Esophagus squamous epithelium (tissue), 4 donors: ENCODE measurements around the gene PACS2.

Experiments
- CTCF ChIP-seq, 6 experiments: fragments of 450-650 bp in 4 of 6; fragments of 200-600 bp in 2 of 6; sonication (generic) in 2 of 6; IDR thresholded peaks; one replicate each; pipeline ENCODE4 v1.5.1; 2016 to 2019; ENCODE audit warnings: antibody characterized with exemption in 6 of 6, mild to moderate bottlenecking in 4 of 6, moderate library complexity in 4 of 6
- POLR2A ChIP-seq, 4 donors: fragments of 450-650 bp; IDR thresholded peaks; one replicate each; pipeline ENCODE4 v1.6.1; 2017; ENCODE audit warnings: antibody characterized with exemption in 4 of 4, mild to moderate bottlenecking in 4 of 4, moderate library complexity in 3 of 4

GRCh38 chr14:105384041-105384557, 69.6 kb downstream of the PACS2 start:
- no peak for TF ChIP-seq POLR2A (IDR thresholded peaks at IDR 0.05)
- no peak for TF ChIP-seq CTCF (IDR thresholded peaks at IDR 0.05)
